HK-2 (cell line): ENCODE measurements around the gene RUNX2.

ENCODE experiments used
- DNase-seq: peaks from one replicate; pipeline ENCODE4 v3.0.0-alpha.2; 2018; ENCODE audit not compliant: unreplicated experiment

RUNX2 gene

DNA sequence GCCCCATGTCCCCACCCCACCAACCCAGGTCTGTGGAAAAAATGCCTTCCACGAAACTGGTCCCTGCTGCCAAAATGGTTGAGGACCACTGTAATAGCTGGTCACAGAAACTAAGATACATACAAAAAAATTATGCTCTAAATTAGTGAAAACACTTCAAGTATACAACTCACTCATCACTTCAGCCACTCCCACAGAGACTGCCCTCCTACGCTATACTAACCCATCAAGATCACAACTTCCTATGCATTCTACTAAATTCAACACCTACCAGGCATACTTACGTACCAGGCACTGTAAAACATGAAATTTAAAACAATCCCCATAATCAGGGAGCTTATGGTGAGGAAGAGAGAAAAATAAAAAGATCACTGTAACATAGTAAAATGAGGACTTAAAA lies 22.9 kb downstream of the RUNX2 start:
- DNase-seq = no peak

DNA sequence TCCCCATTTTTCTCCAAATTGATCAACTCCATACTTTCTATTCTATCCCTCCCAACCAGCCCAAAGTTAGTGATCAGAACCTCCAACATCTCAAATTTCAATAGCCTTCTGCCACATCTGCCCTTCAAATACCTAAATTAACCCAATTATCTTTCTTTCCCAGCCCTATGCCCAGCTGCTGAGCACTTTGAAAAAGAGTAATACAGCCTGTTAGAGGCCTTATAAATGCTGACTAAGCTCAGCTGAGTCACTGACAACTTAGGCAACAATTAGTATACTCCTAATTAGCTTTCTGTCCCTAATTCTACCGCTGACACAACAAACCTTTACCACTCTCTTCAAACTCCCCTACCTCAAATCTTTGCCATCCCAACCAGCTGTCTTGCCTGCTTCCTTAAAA lies 23.5 kb downstream of the RUNX2 start:
- no peak for DNase-seq

GRCh38 chr6:45353654-45354053 lies 25.5 kb downstream of the RUNX2 start:
- DNase-seq = no peak

- no peak for DNase-seq
These were observed 36.3 kb downstream of the RUNX2 start for GRCh38 chr6:45364466-45364865.

DNA sequence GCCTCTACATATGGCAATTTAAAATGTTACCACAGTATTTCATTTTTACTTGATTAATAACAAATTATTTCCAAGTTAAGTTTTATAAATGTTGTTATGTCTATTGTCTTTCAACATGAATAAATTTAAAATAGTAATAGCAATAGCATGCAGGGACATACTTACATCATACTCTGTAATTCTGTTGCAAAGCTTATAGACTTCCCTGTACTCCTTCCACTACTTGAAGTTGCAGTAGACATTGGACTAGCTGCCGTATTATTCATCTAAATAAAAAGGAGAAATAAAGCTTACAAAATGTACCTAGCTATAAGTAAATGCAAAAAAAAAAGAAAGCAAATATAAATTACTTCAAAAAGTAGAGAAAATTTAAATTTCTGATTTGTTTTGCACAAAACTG lies 36.9 kb downstream of the RUNX2 start:
- no peak for DNase-seq

DNA sequence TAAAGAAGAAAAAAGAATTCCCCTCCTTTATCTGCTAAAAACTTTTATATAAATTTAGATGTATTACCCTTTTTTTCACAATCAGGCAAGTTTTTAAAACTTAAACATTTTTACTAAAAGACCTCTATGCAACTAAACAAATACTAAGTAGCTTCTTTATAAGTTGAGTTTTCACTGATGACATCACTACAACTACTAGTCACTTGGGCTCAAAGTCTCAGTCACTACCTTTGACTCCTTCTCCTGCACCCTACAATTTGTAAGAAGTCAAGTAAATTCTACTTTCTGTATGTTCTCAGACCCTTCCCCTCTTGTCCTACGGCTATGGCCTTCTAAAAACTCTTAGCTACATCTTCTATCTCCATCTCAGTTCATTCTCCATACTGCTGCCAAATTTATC lies 38.4 kb downstream of the RUNX2 start:
- no peak for DNase-seq

GRCh38 chr6:45367999-45368398 lies 39.9 kb downstream of the RUNX2 start:
- no peak for DNase-seq

GRCh38 chr6:45369870-45370269 lies 41.7 kb downstream of the RUNX2 start:
- DNase-seq = no peak

DNA sequence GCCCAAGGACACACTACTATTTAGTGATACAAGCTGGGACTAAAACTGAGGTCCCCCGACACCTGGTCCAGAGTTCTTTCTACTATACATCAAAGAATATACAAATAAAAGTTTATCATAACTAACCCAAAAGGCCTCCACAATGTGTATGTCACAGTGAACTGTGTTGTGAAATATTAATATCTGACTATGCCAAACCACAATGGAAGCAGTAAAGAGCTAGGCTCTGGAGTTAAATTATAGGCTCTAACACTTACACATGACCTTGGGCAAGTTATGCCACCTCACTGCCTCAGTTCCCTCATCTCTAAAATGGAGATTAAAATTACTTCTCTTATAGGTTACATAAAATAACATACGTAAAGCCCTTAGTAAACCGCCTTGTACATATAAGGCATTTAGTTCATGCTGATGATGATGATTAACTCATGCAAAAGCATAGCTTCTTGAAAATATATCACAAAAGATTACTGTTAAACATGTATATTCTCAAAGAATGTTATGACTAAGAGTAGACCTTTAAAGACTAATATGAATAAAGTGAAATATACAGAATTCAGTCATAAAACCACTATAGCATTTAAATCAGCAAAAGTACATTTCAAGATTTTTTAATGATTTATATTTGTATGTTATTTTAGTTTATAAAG lies 43.9 kb downstream of the RUNX2 start:
- DNase-seq = no peak

GRCh38 chr6:45375449-45375848 lies 47.3 kb downstream of the RUNX2 start:
- DNase-seq = no peak

DNA sequence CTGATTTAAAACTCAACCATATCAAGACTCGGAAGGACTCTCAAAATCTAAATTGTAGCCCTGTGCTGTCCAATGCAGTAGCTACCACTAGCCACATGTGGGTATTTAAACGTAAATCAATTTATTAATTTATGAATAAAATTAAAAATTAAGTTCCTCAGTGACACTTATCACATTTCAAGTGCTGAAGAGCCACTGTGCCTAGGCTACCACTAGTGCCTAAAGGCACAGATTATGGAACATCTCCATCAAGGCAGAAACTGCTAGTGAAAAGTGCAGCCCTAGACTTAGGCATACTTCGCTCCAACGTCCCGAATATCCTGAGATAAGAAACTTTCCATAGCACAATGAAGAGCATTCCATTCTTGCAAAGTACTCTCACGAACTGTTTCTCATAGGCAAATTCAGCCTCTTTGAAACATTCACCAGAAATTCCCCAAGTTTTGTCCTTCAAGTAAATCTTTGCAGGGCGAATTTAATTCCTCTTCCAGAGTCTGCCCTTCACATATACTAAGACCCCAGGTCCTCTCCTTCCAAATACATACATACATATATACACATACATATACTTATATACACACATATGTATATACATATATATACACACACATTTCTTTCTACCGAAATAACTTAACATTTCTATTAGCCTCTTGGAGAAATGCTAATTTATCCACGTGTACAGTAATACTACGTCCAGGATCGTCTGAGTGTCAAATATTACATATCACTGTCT lies 48.3 kb downstream of the RUNX2 start:
- DNase-seq = no peak

- no peak for DNase-seq
These were observed 49.0 kb downstream of the RUNX2 start for GRCh38 chr6:45377043-45377553.

GRCh38 chr6:45377554-45378333 lies 49.6 kb downstream of the RUNX2 start, which contains the start of gene SUPT3H:
Gene SUPT3H, minus strand, starts transcription at chr6:45377934.
- peak; percentile 94 for DNase-seq

GRCh38 chr6:45378334-45378926 lies 50.3 kb downstream of the RUNX2 start:
- DNase-seq = no peak

GRCh38 chr6:45382391-45382790 lies 54.3 kb downstream of the RUNX2 start:
- no peak for DNase-seq

DNA sequence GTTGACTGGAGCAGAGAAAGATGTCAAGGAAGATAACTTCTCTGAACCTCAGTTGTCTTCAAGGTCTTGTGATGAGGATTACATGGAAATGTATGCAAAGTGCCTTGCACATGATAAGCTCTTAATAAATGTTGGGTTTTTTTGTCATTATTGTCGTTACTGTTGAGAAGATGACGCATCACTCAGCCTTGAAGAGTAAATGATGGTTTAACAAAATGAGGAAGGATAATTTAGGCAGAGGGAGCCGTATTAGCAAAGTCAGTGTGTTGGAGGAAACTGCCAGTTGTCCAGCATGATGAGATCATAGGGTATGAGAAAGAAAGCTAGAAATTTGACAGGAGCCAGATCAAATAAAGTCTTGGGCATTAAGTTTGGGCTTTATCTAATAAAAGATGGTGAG lies 58.4 kb downstream of the RUNX2 start:
- DNase-seq = no peak

GRCh38 chr6:45387236-45387635 lies 59.1 kb downstream of the RUNX2 start:
- no peak for DNase-seq

DNA sequence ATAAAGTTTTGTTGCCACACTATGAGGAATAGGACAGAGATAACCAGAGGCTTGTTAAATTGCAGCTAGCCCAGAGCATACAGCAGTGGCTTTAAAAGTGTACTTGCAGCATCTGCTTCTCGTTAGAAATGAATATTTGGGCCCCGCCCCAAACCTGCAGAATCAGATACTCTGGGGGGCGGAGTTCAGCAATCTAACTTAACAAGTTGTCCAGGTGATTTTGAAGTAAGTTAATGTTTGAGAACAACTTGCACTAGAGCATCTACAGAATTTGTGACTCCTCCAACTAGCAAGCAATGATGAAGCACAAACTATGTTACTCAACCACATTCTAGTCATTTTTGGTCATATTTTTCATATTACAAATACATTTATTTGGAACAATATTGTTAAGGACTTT lies 60.2 kb downstream of the RUNX2 start:
- no peak for DNase-seq

GRCh38 chr6:45394586-45395095 lies 66.5 kb downstream of the RUNX2 start:
- DNase-seq = no peak

DNA sequence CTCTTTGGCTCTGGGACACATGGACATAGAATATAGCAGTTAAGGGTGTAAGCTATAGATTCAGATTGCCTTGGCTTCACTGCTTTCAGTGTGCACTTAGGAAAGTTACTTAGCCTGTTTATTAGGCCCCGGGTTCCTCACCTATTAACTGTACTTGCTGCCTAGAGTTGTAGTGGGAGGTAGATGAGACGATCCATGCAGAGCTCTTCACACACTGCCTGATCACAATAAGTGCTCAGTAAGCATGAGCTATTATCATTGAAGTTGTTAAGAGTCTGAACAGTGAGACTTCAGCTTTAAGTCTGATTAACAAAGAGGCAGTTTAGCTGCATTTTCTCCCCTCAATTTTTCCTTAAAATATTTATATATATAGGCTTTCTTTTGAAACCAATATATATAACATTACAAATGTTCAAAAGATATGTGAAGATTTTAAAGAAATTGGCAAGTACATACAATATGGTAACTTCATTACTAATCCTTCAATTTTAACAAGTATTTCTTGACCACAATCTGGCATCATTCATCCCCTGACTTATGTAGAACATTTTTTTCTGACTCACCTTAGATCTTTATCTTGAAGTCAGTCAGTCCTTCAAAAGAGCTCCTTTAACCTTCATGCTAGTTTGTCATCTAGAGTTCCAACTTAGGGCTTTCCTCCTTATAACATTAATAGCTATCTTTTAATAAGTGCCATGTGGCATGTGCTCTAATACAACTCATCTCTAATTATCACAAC lies 70.1 kb downstream of the RUNX2 start:
- DNase-seq = no peak

- DNase-seq = no peak
These were observed 71.9 kb downstream of the RUNX2 start for GRCh38 chr6:45400021-45400420.
